AG08396 (cell line): ENCODE data around the gene CDKN2D.

Experiments used
- DNase-seq: peaks from one replicate; pipeline ENCODE4 v3.0.0; 2012; ENCODE audit warnings: low spot score, mixed read lengths

The CDKN2D gene

DNA sequence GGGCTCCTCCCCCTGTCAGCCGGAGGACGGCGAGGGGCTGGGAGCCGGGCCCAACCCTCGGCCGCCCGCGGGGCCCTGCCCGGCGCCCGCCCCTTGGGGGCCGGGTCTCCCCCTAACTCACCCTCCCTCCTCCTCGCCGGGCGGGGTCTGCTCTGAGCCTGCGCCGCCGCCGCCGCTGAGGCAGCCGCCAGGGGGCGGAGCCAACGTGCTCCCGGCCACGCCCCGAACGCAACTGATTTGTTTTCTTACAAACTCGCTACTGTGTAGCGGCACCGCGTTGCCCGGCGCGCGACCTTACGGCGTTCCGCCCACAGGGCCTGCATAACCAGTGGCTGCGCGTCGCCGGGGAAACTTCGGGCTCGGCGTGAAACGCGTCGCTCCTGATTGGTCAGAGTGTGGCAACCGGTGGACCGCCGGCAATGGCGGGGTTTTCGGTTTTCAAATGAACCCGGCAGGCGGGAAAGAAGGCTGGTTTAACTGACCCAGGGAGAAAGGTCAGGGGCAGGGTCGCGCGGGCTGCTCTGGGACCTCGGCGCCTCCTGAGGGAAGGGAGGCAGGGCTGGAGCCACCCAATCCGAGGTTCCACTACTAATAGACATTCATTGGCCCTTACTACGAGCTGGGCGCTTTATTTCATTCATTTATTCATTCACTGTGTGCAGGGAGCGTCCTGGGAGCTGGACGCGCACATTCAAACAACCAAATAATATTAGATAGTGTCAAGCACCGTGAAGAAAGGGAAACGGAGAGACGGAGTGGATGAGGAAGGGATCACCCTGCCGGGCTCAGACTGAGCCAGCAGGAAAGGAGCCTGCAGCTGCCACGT is at the start of gene CDKN2D:
Gene CDKN2D (minus strand): TSS at position 154 of the 826 bp plus-strand sequence. CDS start 326 bp downstream, outside the sequence.
- DNase-seq = peak; percentile 95

DNA sequence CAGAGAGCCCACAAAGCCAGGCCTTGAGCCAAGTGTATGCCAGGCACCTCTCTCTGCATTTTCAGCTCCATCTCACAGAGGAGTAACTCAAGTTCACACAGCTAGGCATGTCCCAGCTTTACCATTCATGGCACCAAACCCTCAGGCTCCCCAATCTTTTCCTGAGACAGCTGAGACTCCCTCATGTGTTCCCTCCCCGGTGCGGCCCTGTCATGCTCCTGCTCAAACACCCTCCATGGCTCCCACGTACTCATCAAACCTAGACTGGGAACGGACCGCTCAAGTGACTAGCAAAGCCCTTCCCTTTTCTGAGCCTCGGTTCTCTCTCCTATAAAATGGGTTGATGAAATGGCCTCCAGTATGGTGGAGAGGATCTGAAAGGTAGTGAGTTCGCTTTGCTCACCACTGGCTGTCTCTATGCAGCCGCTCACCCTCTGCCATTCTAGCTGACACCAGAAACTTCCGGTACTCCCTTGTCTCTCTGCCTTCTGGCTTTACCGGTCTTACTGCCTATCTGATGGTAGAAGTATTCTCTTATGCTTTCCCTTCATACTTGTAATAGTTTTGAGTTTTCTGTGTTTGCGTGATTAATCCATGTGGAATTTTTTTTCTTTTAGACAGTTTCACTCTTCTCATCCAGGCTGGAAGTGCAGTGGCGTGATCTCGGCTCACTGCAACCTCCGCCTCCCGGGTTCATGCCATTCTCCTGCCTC is 48.8 kb upstream of the CDKN2D start:
- DNase-seq = peak; percentile 79

DNA sequence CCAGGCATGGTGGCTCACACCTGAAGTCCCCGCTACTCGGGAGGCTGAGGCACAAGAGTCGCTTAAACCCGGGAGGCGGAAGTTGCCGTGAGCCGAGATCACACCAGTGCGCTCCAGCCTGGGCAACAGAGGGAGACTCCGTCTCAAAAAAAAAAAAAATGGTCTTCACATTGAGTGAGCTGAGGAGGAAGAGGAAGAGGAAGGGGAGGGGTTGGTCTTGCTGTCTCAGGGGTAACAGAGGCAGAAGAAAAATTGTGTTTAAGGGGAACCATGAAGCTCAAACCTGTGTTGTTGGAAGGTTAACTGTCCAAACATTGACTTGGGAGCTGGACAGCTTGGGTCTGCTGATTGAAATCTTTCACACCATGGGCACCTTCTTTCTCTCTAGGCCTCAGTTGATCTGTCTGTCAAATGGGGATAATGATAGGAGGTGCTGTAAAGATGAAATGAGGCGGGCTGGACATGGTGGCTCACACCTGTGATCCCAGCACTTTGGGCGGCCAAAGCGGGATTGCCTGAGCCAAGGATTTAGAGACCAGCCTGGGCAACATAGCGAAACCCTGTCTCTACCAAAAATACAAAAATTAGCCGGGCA is 46.7 kb upstream of the CDKN2D start:
- DNase-seq = no peak

- peak; percentile 40 for DNase-seq
These were observed 43.8 kb upstream of the CDKN2D start for GRCh38 chr19:10612499-10613119.

DNA sequence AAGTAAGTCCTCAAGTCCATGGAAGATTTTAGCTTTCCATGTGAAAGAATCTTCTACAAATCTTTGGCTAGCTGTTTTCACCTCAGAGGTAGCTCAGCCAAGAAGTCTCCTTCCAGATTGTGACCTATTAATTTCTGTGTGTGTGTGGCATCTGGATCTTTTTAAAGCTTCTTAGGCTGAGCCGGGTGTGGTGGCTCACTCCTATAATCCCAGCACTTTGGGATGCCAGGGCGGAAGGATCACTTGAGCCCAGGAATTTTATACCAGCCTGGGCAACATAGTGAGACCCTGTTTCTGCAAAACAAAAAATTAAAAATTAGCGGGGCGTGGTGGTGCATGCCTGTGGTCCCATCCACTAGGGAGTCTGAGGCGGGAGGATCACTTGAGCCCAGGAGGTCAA is 43.1 kb upstream of the CDKN2D start:
- no peak for DNase-seq

GRCh38 chr19:10604460-10604980 is 35.7 kb upstream of the CDKN2D start:
- DNase-seq = no peak

- DNase-seq = no peak
These were observed 35.2 kb upstream of the CDKN2D start for GRCh38 chr19:10603873-10604459.

DNA sequence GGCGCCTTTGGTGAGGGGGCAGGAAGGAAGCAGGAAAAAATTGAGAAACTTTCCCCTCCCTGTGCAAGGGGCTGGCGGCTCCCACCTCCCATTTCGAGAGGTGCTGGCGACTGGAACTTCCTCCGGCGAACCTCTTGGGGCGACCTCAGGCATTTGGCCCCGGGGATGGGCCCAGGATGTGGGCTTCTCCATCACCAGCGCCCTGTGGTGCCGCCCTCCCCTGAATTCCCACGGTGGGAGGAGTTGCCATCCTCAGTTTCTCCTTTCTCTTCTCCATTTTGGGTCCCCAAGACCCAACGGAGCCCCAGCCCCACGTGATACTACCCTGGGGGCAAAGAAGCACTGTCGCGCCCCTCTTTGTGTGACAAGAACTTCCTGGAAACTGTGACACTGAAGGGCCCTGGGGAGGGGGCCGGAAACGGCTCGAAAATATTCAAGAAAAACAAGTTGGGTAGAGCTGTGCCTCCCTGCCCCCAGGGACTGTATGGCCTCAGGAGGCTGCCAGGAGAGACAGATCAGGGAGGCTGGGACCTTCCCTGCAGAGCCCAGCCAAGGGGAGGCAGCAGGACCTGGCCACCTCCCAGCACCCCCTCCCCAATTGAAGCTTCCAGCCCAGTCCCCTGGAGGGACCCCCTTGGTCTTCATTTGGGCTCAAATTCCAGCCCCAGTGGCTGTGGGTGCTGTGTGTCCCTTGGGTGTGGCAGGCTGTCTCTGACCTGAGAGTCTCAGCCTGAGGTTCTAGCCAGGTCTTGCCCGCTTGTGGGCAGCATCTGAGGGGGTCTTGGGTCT is 34.5 kb upstream of the CDKN2D start:
- DNase-seq = peak; percentile 55

DNA sequence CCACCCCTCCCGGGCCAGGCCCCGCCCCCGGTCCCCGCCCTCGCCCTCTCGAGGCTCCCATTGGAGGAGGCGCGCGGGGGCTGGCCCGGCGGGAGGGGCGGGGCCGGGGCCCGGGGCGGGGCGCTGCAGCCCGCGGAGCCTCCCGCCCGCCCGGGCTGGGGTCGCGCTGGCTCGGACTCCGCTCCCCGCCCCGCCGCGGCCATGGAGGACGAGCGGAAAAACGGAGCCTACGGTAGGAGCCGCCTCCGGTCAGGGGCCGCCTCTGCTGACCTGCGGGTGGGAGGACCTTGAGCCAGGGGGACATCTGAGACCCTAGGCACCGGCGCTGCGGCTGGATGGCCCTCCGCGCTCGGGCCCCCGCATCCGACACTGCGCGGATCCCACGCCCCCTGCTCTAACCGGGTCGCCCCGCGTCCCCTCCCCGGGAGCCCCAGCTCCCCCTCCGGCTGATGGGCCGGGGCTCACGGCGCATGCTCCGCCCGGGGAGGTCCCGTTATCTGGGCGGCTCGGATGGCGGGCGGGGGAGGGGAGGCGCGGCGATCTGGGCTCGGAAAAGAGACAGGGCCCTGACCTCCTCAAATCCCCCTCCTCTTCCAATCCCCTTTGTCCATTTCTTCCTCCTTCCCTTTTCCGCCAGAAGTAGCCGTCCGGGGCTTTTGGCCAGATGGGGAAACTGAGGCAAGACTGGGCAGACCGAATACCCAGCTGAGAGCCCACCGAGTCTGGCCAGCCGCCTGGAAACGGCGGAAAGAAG is 33.7 kb upstream of the CDKN2D start:
- DNase-seq = peak; percentile 98

- DNase-seq = no peak
These were observed 33.2 kb upstream of the CDKN2D start for GRCh38 chr19:10601999-10602329.

GRCh38 chr19:10600149-10600548 is 31.4 kb upstream of the CDKN2D start:
- no peak for DNase-seq

DNA sequence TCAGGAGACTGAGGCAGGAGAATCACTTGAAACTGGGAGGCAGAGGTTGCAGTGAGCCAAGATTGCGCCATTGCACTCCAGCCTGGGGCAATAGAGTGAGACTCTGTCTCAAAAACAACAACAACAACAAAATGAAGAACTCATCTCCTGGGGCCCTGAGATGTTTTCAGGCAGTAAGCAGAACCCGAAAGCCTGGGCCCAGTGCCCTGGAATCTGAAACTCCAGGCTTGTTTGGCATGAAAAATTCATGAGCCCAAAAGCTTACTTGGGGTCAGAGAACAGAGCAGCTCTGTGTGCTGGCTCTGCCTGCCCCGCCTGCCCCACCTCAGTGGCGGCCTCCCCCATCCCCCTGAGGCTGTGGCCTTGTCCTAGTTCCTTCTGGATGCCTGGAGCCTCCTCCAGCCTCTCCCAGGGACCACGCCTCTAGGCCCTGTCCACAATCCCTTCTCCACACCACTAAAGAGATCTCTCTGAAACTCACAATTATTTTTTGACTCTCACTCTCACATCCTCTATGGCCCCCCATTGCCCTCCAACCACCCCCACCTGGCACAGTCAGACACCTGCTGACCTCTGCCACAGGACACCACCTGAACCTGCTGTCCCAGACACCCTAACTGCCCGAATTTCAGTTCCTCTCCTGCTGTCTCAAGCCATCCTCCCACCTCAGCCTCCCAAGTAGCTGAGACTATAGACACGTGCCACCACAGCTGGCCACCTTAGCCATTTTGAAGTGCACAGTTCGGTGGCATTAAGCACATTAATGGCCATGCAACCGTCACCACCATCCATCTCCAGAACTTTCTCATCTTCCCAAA is 25.2 kb upstream of the CDKN2D start:
- DNase-seq = no peak

GRCh38 chr19:10593148-10593547 is 24.4 kb upstream of the CDKN2D start:
- no peak for DNase-seq

- no peak for DNase-seq
These were observed 19.0 kb upstream of the CDKN2D start for GRCh38 chr19:10587839-10588150.

DNA sequence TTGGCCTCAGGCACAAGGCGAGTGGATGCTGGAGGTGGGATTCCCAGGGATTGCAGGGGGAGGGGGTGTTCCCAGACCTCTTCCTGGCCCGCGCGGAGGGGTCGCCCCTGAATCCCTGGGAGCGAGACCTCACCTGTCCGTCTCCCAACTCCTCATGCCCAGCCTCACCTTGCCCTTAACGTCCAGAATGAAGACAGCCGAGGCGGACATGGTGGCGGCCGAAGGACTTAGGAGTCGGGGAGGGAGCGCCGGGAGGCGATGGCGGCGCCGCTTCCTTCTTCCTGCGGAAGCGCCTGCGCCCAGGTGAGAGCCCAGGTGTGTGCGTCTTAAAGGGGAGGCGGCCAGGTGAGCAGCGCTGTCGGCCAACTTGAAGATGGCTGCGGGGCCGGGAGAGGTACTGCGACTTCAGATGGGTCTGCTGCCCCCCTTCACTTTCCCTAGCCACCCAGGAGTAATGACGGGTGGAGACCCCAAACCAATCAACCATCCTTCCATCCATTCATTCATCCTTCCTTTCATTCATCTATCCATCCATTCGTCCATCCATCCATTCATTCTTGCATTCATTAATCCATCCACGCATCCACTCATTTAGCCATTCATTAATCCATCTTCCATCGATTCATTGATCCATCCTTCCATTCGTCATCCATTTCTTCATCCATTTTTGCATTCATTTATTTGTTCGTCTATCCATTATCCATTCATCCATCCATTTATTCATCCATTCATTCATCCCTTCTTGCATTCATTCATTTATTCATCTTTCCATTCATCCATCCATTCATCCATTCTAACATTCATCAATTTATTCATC is 18.5 kb upstream of the CDKN2D start, which contains the start of gene AP1M2:
Gene AP1M2 (minus strand): TSS at position 291 of the 817 bp plus-strand sequence. CDS start 81 bp downstream, at position 210.
- no peak for DNase-seq

DNA sequence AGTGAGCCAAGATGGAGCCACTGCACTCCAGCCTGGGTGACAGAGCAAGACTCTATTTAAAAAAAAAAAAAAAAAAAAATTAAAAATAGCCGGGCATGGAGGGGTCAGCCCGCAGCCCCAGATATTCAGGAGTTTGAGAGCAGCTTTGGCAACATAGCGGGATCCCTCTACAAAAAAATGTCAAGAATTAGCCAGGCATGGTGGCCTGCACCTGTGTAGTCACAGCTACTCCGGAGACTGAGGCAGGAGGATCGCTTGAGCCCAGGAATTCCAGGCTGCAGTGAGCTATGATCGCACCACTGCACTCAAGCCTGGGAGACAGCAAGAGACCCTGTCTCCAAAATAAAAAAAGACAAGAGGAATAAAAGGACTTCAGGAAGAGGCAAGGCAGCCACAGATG is 17.6 kb upstream of the CDKN2D start:
- DNase-seq = no peak

- no peak for DNase-seq
These were observed 14.4 kb upstream of the CDKN2D start for GRCh38 chr19:10583036-10583776.

GRCh38 chr19:10582091-10582490 is 13.3 kb upstream of the CDKN2D start:
- no peak for DNase-seq
